Measurements from ENCODE around the gene CASP1.

CASP1 gene

DNA sequence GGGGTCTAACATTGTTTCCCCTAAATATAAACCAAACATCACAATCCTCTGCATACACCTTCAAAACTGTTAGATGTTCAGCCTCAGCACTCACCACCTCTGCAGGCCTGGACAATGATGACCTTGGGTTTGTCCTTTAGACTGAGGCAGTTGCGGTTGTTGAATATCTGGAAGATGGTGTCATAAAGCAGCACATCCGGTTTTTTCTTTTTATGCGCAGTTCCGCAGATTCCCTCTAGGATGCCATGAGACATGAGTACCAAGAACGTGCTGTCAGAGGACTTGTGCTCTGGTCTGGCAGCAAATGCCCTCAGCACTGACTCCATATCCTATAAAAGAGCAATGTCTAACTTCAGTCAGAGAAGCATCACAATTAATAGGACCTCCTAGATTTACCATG lies 34.8 kb downstream of the CASP1 start:
- TF ChIP-seq, protein P1, sequence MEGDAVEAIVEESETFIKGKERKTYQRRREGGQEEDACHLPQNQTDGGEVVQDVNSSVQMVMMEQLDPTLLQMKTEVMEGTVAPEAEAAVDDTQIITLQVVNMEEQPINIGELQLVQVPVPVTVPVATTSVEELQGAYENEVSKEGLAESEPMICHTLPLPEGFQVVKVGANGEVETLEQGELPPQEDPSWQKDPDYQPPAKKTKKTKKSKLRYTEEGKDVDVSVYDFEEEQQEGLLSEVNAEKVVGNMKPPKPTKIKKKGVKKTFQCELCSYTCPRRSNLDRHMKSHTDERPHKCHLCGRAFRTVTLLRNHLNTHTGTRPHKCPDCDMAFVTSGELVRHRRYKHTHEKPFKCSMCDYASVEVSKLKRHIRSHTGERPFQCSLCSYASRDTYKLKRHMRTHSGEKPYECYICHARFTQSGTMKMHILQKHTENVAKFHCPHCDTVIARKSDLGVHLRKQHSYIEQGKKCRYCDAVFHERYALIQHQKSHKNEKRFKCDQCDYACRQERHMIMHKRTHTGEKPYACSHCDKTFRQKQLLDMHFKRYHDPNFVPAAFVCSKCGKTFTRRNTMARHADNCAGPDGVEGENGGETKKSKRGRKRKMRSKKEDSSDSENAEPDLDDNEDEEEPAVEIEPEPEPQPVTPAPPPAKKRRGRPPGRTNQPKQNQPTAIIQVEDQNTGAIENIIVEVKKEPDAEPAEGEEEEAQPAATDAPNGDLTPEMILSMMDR (IDR thresholded peaks at IDR 0.05; ENCODE audit: low read depth, low read length, missing control alignments) = peak; percentile 26
- Histone ChIP-seq H3K27ac (no peak overlapping the region), H3K36me3 (replicated peaks) (no peaks in the 10 kb centered on the region), H3K27me3 (replicated peaks) (no peaks in the 10 kb centered on the region), H3K4me3 (ENCODE audit: low read depth, low read length) (no peak overlapping the region)
- DNase-seq = peak; percentile 9
- in situ Hi-C loops (cut with HindIII; ENCODE audit: low pct_ligation_motif_present, low sequenced_read_pairs) = no loop called here

DNA sequence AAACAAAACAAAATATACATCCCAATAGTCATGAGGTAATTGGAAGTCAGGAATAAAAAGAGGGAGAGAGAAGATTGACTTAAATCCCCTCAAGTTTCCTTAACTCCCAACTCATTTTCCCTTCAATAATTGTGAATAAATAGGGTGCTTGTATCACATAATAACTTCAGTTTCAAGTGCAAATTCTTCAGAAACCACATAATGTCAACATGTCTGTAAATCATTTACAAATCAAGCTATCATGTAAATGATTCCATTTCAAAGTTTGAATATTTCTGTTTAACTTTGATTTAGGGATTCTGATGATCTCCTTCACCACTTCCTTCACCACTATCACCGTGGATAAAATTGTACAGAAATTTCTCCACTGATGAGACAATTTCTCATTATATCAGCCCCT lies 35.2 kb downstream of the CASP1 start:
- TF ChIP-seq, protein P1 (IDR thresholded peaks at IDR 0.05; ENCODE audit: low read depth, low read length, missing control alignments) = no peak
- DNase-seq = no peak
- Histone ChIP-seq H3K27ac (no peak overlapping the region), H3K4me3 (ENCODE audit: low read depth, low read length) (no peak overlapping the region), H3K36me3 (replicated peaks) (no peaks in the 10 kb centered on the region), H3K27me3 (replicated peaks) (no peaks in the 10 kb centered on the region)
- in situ Hi-C loops (cut with HindIII; ENCODE audit: low pct_ligation_motif_present, low sequenced_read_pairs) = no loop called here

GRCh38 chr11:104997288-104997687 lies 37.7 kb downstream of the CASP1 start:
- H3K27me3 ChIP-seq (replicated peaks) = no peaks in the 10 kb centered on the region
- DNase-seq = no peak
- no peaks in the 10 kb centered on the region for H3K36me3 ChIP-seq (replicated peaks)
- in situ Hi-C loops (cut with HindIII; ENCODE audit: low pct_ligation_motif_present, low sequenced_read_pairs) = no loop called here
- no peak overlapping the region for H3K4me3 ChIP-seq (ENCODE audit: low read depth, low read length)
- H3K27ac ChIP-seq = no peak overlapping the region
- TF ChIP-seq, protein P1 (IDR thresholded peaks at IDR 0.05; ENCODE audit: low read depth, low read length, missing control alignments) = no peak

- H3K27me3 ChIP-seq (replicated peaks) = no peaks in the 10 kb centered on the region
- in situ Hi-C loops (cut with HindIII; ENCODE audit: low pct_ligation_motif_present, low sequenced_read_pairs) = no loop called here
- no peaks in the 10 kb centered on the region for H3K36me3 ChIP-seq (replicated peaks)
- no peak for DNase-seq
- TF ChIP-seq, protein P1 (IDR thresholded peaks at IDR 0.05; ENCODE audit: low read depth, low read length, missing control alignments) = no peak
- no peak overlapping the region for H3K27ac ChIP-seq
- H3K4me3 ChIP-seq (ENCODE audit: low read depth, low read length) = no peak overlapping the region
Measured at GRCh38 chr11:104995001-104995408, 39.9 kb downstream of the CASP1 start.

DNA sequence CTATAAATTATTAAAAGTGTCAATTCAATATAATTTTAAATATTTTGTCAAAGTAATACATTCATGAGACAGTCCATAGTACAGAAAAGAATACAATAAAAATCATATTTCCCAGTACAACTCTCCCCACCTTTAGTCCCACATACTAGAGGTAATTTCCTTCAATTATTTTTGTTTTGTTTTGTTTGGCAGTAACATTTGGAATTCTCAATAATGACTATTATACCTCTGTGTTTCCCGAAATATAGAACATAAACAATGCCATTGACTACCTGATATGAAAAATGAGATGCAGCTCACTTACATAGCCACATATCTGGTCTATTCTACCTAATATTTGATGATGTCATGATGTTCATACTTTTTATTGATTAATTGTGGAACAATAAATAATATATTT lies 42.2 kb downstream of the CASP1 start:
- no peak overlapping the region for H3K4me3 ChIP-seq (ENCODE audit: low read depth, low read length)
- H3K36me3 ChIP-seq (replicated peaks) = no peaks in the 10 kb centered on the region
- H3K27me3 ChIP-seq (replicated peaks) = no peaks in the 10 kb centered on the region
- H3K27ac ChIP-seq = no peak overlapping the region
- DNase-seq = no peak
- in situ Hi-C loops (cut with HindIII; ENCODE audit: low pct_ligation_motif_present, low sequenced_read_pairs) = no loop called here
- TF ChIP-seq, protein P1 (IDR thresholded peaks at IDR 0.05; ENCODE audit: low read depth, low read length, missing control alignments) = no peak

DNA sequence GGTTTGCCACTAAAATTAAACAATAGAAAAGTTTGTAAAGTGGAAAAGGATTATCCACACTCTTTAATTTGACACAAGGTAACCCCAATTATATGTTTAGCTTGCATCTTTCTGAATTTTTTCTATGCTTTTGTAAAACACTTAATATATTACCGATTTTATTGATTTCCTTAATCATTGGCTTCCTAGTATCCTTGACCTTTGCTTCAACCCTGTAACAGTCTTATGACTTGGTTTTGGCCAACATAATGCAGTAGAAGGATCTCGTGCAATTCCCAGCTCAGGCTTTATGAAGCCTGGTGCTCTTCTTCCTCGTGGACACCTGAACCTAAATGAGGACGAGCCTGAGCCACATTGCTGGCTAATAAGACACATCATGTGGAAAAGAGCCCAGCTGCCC lies 43.0 kb downstream of the CASP1 start:
- H3K27me3 ChIP-seq (replicated peaks) = no peaks in the 10 kb centered on the region
- H3K36me3 ChIP-seq (replicated peaks) = no peaks in the 10 kb centered on the region
- in situ Hi-C loops (cut with HindIII; ENCODE audit: low pct_ligation_motif_present, low sequenced_read_pairs) = no loop called here
- no peak overlapping the region for H3K4me3 ChIP-seq (ENCODE audit: low read depth, low read length)
- no peak for DNase-seq
- no peak overlapping the region for H3K27ac ChIP-seq
- TF ChIP-seq, protein P1 (IDR thresholded peaks at IDR 0.05; ENCODE audit: low read depth, low read length, missing control alignments) = no peak

All from brain microvascular endothelial cell (primary cell).